CD4-positive, CD25-positive, alpha-beta regulatory T cell (primary cell): ENCODE data around the gene CCDC141. TPM values are rescaled to one million over a fixed set of nuclear protein-coding genes. Genes with fewer than 3 reads are reported as not detected.
A peak's percentile ranks its signal among the peaks of the same experiment; 100 is the strongest.

Source experiments
- ATAC-seq, 2 donors: fragments of 150-1000 bp; cut with Tn5 transposase; one replicate each; pipeline ENCODE4 v1.10.0; 2021; ENCODE audit warnings: low read depth in 2 of 2, moderate number of reproducible peaks in 2 of 2, moderate library complexity in 1 of 2
- DNase-seq, 3 donors: peaks; one replicate each; pipeline versions ENCODE4 v3.0.0 to v3.0.0-alpha.2; 2012 to 2022; ENCODE audit warnings: mixed read lengths in 1 of 3
- H3K27ac ChIP-seq: one replicate; pipeline ENCODE4 v1.7.0; 2013; ENCODE audit warnings: mild to moderate bottlenecking, low read length; ENCODE audit not compliant: insufficient read depth, poor library complexity, severe bottlenecking
- H3K27me3 ChIP-seq: one replicate; pipeline ENCODE4 v1.7.0; 2013; ENCODE audit warnings: low read length; ENCODE audit not compliant: control insufficient read depth, insufficient read depth
- H3K36me3 ChIP-seq: one replicate; pipeline ENCODE4 v1.7.0; 2013; ENCODE audit warnings: mild to moderate bottlenecking, low read length, moderate library complexity; ENCODE audit not compliant: control insufficient read depth, insufficient read depth
- H3K4me1 ChIP-seq: 2 replicates; pipeline ENCODE4 v1.7.0; 2013; ENCODE audit warnings: mild to moderate bottlenecking, low read length; ENCODE audit not compliant: insufficient read depth, control insufficient read depth, poor library complexity, severe bottlenecking
- H3K4me3 ChIP-seq: one replicate; pipeline ENCODE4 v1.7.0; 2013; ENCODE audit warnings: low read depth, mild to moderate bottlenecking, low read length, moderate library complexity
- H3K9me3 ChIP-seq, 2 experiments: 1 replicate in 1 of 2; 2 replicates in 1 of 2; pipeline ENCODE4 v1.7.0; 2013; ENCODE audit warnings: low read length in 2 of 2, mild to moderate bottlenecking in 1 of 2, moderate library complexity in 1 of 2; ENCODE audit not compliant: control insufficient read depth in 2 of 2
- H3K27ac Mint-ChIP-seq, 3 donors: one replicate each; pipeline ENCODE4 v1.8.0; 2020 to 2022; ENCODE audit warnings: mild to moderate bottlenecking in 3 of 3, mixed read lengths in 3 of 3, moderate library complexity in 2 of 3
- H3K27me3 Mint-ChIP-seq: one replicate; pipeline ENCODE4 v1.8.0; 2022; ENCODE audit warnings: mild to moderate bottlenecking, mixed read lengths
- H3K36me3 Mint-ChIP-seq: one replicate; pipeline ENCODE4 v1.8.0; 2020; ENCODE audit warnings: mixed read lengths
- H3K4me1 Mint-ChIP-seq, 4 donors: one replicate each; pipeline ENCODE4 v1.8.0; 2020 to 2022; ENCODE audit warnings: mixed read lengths in 4 of 4, mild to moderate bottlenecking in 1 of 4
- H3K4me3 Mint-ChIP-seq, 4 donors: one replicate each; pipeline ENCODE4 v1.8.0; 2020 to 2022; ENCODE audit warnings: mild to moderate bottlenecking in 4 of 4, mixed read lengths in 4 of 4, moderate library complexity in 3 of 4
- H3K9me3 Mint-ChIP-seq, 7 donors: one replicate each; pipeline ENCODE4 v1.8.0; 2020 to 2022; ENCODE audit warnings: mixed read lengths in 7 of 7, mild to moderate bottlenecking in 3 of 7, moderate library complexity in 2 of 7
- polyA plus RNA-seq, 4 donors: library from polyadenylated mRNA; unstranded; fragments of 300-500 nt; fragmentation: Illumina TruSeq; gene quantifications; one replicate each; pipeline ENCODE4 v1.2.3, GENCODE V29; 2021
- total RNA-seq: library from RNA; stranded (reverse); gene quantifications from one replicate; pipeline ENCODE4 v1.2.3, GENCODE V29; 2022

CCDC141 gene
- total and polyA plus RNA-seq, 5 donors from 2014 or later, result 8.3 to 153 (median 15.0) TPM

- no peak for ATAC-seq
- peaks cover 53% of the 10 kb centered on the region for H3K36me3 ChIP-seq
- Mint-ChIP-seq H3K27ac (no peak overlapping the region), H3K9me3 (no peaks in the 10 kb centered on the region), H3K4me1 (peaks cover 0 to 6% (median 3%) of the 10 kb centered on the region in 4 donors), H3K36me3 (peaks cover 62% of the 10 kb centered on the region), H3K27me3 (no peaks in the 10 kb centered on the region), H3K4me3 (no peak overlapping the region)
- no peaks in the 10 kb centered on the region for H3K4me1 ChIP-seq
- H3K4me3 ChIP-seq, result no peak overlapping the region
- H3K27ac ChIP-seq, result no peak overlapping the region
- H3K27me3 ChIP-seq, result no peaks in the 10 kb centered on the region
- H3K9me3 ChIP-seq, result no peaks in the 10 kb centered on the region
- DNase-seq, result no peak
Observed at GRCh38 chr2:178865146-178865936, 184.6 kb downstream of the CCDC141 start.

- H3K27ac ChIP-seq, result no peak overlapping the region
- Mint-ChIP-seq H3K27me3 (no peaks in the 10 kb centered on the region), H3K36me3 (peaks cover 52% of the 10 kb centered on the region), H3K9me3 (no peaks in the 10 kb centered on the region), H3K4me3 (no peak overlapping the region), H3K4me1 (peaks cover 0 to 6% (median 2%) of the 10 kb centered on the region in 4 donors), H3K27ac (peak overlapping the region in 2 of 3 donors; percentile 34 to 92)
- ATAC-seq (no peak), DNase-seq (no peak)
- H3K27me3 ChIP-seq, result no peaks in the 10 kb centered on the region
- H3K4me1 ChIP-seq, result no peaks in the 10 kb centered on the region
- H3K4me3 ChIP-seq, result no peak overlapping the region
- no peaks in the 10 kb centered on the region for H3K9me3 ChIP-seq
- H3K36me3 ChIP-seq, result peaks cover 44% of the 10 kb centered on the region
Observed at GRCh38 chr2:178863856-178864620, 185.9 kb downstream of the CCDC141 start.

DNA sequence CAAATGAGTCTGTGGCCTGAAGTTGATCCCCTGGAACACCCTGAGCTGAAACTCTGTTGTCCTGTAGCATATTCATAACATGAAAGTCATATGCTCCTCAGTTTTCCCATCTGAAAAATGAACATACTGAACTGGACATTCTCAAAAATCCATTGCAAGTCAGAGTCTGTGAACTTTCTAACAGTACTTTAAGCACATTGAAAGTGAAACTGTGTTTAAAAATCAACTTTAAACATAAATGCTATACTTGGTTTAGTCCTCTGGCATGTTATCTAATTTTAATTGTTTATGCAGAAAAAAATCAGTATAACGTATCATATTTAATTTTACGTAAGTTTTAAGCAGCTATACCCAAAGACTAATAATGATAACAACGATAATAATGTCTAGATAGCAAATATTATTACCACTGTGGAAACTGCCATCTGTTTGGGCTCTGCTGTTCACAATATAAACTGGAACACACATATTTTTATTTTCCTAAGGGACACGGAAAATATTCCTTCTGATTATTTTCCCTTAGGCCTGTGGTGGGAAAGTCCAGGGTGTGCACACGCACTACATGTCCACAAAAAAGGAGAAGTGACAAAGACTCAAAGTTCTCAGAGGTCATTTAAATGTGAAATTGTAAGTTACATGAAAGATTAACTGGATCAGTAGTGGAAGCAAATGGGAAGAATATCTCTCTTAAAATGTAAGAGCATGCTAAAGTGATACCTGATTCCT is 186.6 kb downstream of the CCDC141 start:
- no peak for DNase-seq

GRCh38 chr2:178860551-178860950 is 189.4 kb downstream of the CCDC141 start:
- Mint-ChIP-seq H3K27me3 (no peaks in the 10 kb centered on the region), H3K36me3 (peaks cover 53% of the 10 kb centered on the region), H3K4me3 (no peak overlapping the region), H3K27ac (no peak overlapping the region), H3K9me3 (no peaks in the 10 kb centered on the region), H3K4me1 (peaks cover 0 to 6% (median 2%) of the 10 kb centered on the region in 4 donors)
- no peak for DNase-seq
- Histone ChIP-seq H3K27ac (no peak overlapping the region), H3K36me3 (peaks cover 36% of the 10 kb centered on the region), H3K9me3 (no peaks in the 10 kb centered on the region), H3K27me3 (no peaks in the 10 kb centered on the region), H3K4me3 (no peak overlapping the region), H3K4me1 (no peaks in the 10 kb centered on the region)
- ATAC-seq, result no peak

More for the DNA sequence above, 186.6 kb downstream of the CCDC141 start:
- H3K9me3 Mint-ChIP-seq, result no peaks in the 10 kb centered on the region
- H3K4me3 Mint-ChIP-seq, result no peak overlapping the region
- H3K4me1 Mint-ChIP-seq, result peaks cover 0 to 6% (median 2%) of the 10 kb centered on the region in 4 donors
- Histone ChIP-seq H3K27me3 (no peaks in the 10 kb centered on the region), H3K4me1 (no peaks in the 10 kb centered on the region), H3K4me3 (no peak overlapping the region), H3K9me3 (no peaks in the 10 kb centered on the region), H3K36me3 (peaks cover 43% of the 10 kb centered on the region), H3K27ac (no peak overlapping the region)
- no peaks in the 10 kb centered on the region for H3K27me3 Mint-ChIP-seq
- peaks cover 51% of the 10 kb centered on the region for H3K36me3 Mint-ChIP-seq
- ATAC-seq, result no peak
- peak overlapping the region in 2 of 3 donors; percentile 10 to 34 for H3K27ac Mint-ChIP-seq

- H3K4me1 Mint-ChIP-seq, result peaks cover 0 to 6% (median 2%) of the 10 kb centered on the region in 4 donors
- Histone ChIP-seq H3K36me3 (peaks cover 31% of the 10 kb centered on the region), H3K4me3 (no peak overlapping the region), H3K27ac (no peak overlapping the region), H3K27me3 (no peaks in the 10 kb centered on the region), H3K4me1 (no peaks in the 10 kb centered on the region), H3K9me3 (no peaks in the 10 kb centered on the region)
- no peak for DNase-seq
- H3K4me3 Mint-ChIP-seq, result no peak overlapping the region
- H3K9me3 Mint-ChIP-seq, result no peaks in the 10 kb centered on the region
- ATAC-seq, result no peak
- H3K27me3 Mint-ChIP-seq, result no peaks in the 10 kb centered on the region
- peaks cover 53% of the 10 kb centered on the region for H3K36me3 Mint-ChIP-seq
- H3K27ac Mint-ChIP-seq, result no peak overlapping the region
Observed at GRCh38 chr2:178859730-178860129, 190.2 kb downstream of the CCDC141 start.

- Mint-ChIP-seq H3K27ac (no peak overlapping the region), H3K9me3 (no peaks in the 10 kb centered on the region), H3K36me3 (peaks cover 50% of the 10 kb centered on the region), H3K27me3 (no peaks in the 10 kb centered on the region), H3K4me3 (no peak overlapping the region), H3K4me1 (peaks cover 0 to 6% (median 2%) of the 10 kb centered on the region in 4 donors)
- H3K36me3 ChIP-seq, result peaks cover 25% of the 10 kb centered on the region
- no peaks in the 10 kb centered on the region for H3K27me3 ChIP-seq
- H3K9me3 ChIP-seq, result no peaks in the 10 kb centered on the region
- no peak for ATAC-seq
- H3K4me1 ChIP-seq, result no peaks in the 10 kb centered on the region
- no peak for DNase-seq
- no peak overlapping the region for H3K4me3 ChIP-seq
- H3K27ac ChIP-seq, result no peak overlapping the region
Observed at GRCh38 chr2:178858896-178859625, 190.9 kb downstream of the CCDC141 start.

GRCh38 chr2:178855151-178855550 is 194.8 kb downstream of the CCDC141 start:
- Mint-ChIP-seq H3K4me3 (no peak overlapping the region), H3K27ac (no peak overlapping the region), H3K9me3 (no peaks in the 10 kb centered on the region), H3K4me1 (no peaks in the 10 kb centered on the region), H3K27me3 (no peaks in the 10 kb centered on the region), H3K36me3 (peaks cover 55% of the 10 kb centered on the region)
- no peaks in the 10 kb centered on the region for H3K4me1 ChIP-seq
- no peaks in the 10 kb centered on the region for H3K27me3 ChIP-seq
- H3K4me3 ChIP-seq, result no peak overlapping the region
- peaks cover 38% of the 10 kb centered on the region for H3K36me3 ChIP-seq
- DNase-seq, result no peak
- no peak for ATAC-seq
- H3K27ac ChIP-seq, result no peak overlapping the region
- H3K9me3 ChIP-seq, result no peaks in the 10 kb centered on the region
